Measurements from ENCODE around the gene SLC1A2.
A peak's percentile ranks its signal among the peaks of the same experiment; 100 is the strongest.

Gene SLC1A2

GRCh38 chr11:35419184-35419829 lies at the start of gene SLC1A2:
SLC1A2 (minus strand) TSS chr11:35419558; CDS start chr11:35418966, 592 bp downstream.
- no peak for DNase-seq

GRCh38 chr11:35466058-35466457 lies 46.7 kb upstream of the SLC1A2 start:
- no peak for DNase-seq

GRCh38 chr11:35464308-35464707 lies 45.0 kb upstream of the SLC1A2 start:
- DNase-seq = no peak

- DNase-seq = no peak
Observed at GRCh38 chr11:35463331-35463751, 44.0 kb upstream of the SLC1A2 start.

GRCh38 chr11:35461917-35462538 lies 42.7 kb upstream of the SLC1A2 start:
- DNase-seq = no peak

GRCh38 chr11:35459489-35459888 lies 40.1 kb upstream of the SLC1A2 start:
- no peak for DNase-seq

- no peak for DNase-seq
Observed at GRCh38 chr11:35458846-35459245, 39.5 kb upstream of the SLC1A2 start.

GRCh38 chr11:35454362-35454761 lies 35.0 kb upstream of the SLC1A2 start:
- DNase-seq = no peak

GRCh38 chr11:35436581-35437250 lies 17.4 kb upstream of the SLC1A2 start:
- no peak for DNase-seq

- DNase-seq = no peak
Observed at GRCh38 chr11:35433588-35433987, 14.2 kb upstream of the SLC1A2 start.

GRCh38 chr11:35432464-35432863 lies 13.1 kb upstream of the SLC1A2 start:
- no peak for DNase-seq

- DNase-seq = peak; percentile 27 to 45
Observed at GRCh38 chr11:35427071-35427470, 7.7 kb upstream of the SLC1A2 start.

- DNase-seq = no peak
Observed at GRCh38 chr11:35426351-35426750, 7.0 kb upstream of the SLC1A2 start.

- no peak for DNase-seq
Observed at GRCh38 chr11:35425603-35426212, 6.3 kb upstream of the SLC1A2 start.

- no peak for DNase-seq
Observed at GRCh38 chr11:35424157-35424940, 5.0 kb upstream of the SLC1A2 start.

- no peak for DNase-seq
Observed at GRCh38 chr11:35420371-35420770, 1.0 kb upstream of the SLC1A2 start.

GRCh38 chr11:35419830-35420333 lies 524 bp upstream of the SLC1A2 start:
- no peak for DNase-seq

GRCh38 chr11:35418282-35419183 lies 825 bp downstream of the SLC1A2 start:
- no peak for DNase-seq

- DNase-seq = no peak
Observed at GRCh38 chr11:35415487-35415886, 3.9 kb downstream of the SLC1A2 start.

GRCh38 chr11:35414776-35415175 lies 4.6 kb downstream of the SLC1A2 start:
- no peak for DNase-seq

- DNase-seq = no peak
Observed at GRCh38 chr11:35414311-35414710, 5.0 kb downstream of the SLC1A2 start.

GRCh38 chr11:35413598-35413997 lies 5.8 kb downstream of the SLC1A2 start:
- DNase-seq = no peak

All from NCI-H187 (cell line).